ENCODE data around the gene ARHGEF19.

GRCh38 chr1:16165548-16165947, 46.9 kb downstream of the ARHGEF19 start:
- TF ChIP-seq POLR2A (IDR thresholded peaks at IDR 0.05; ENCODE audit: low read length) (no peak), GATA1 (IDR thresholded peaks at IDR 0.05; ENCODE audit: low read depth, low read length) (no peak)
